IMR-90 (cell line): ENCODE data around the gene ANKS3. TPM values are rescaled to one million over a fixed set of nuclear protein-coding genes. Genes with fewer than 3 reads are reported as not detected.

Experiments
- ATAC-seq: fragments of 200-7000 bp; cut with Tn5 transposase; 2 replicates; pipeline ENCODE4 v1.9.1; 2020; ENCODE audit warnings: low read depth, mild to moderate bottlenecking, moderate library complexity
- BruUV-seq: library from RNA; stranded (reverse); fragments of 400-500 nt; replicated peaks from 2 replicates; lab custom pipeline; 2021; lab: Mats Ljungman, UMichigan
- CTCF ChIA-PET: fragments of 300-600 bp; formaldehyde crosslinking; extraction: SDS; loops from one replicate; lab custom pipeline; 2021; ENCODE audit warnings: antibody characterized with exemption; lab: Yijun Ruan, JAX
- POLR2A ChIA-PET: fragments of 300-600 bp; sonication (Branson Sonifier 250); formaldehyde crosslinking; loops from one replicate; lab custom pipeline; 2022; ENCODE audit warnings: antibody characterized with exemption; ENCODE audit not compliant: unreplicated experiment; lab: Charles Lee
- DNase-seq: peaks from one replicate; pipeline ENCODE4 v3.0.0; 2013
- H2AFZ ChIP-seq: replicated peaks from 2 replicates; pipeline ENCODE3; 2013; ENCODE audit warnings: low read length, mild to moderate bottlenecking; ENCODE audit not compliant: poor library complexity
- H2AK5ac ChIP-seq: 2 replicates; pipeline ENCODE4 v1.6.1; 2013; ENCODE audit warnings: low read depth, low read length, inconsistent platforms
- H2AK9ac ChIP-seq: replicated peaks from 2 replicates; pipeline ENCODE3; 2013; ENCODE audit warnings: mild to moderate bottlenecking, low read depth, low read length, moderate library complexity; ENCODE audit not compliant: poor library complexity
- H2BK120ac ChIP-seq: 2 replicates; pipeline ENCODE4 v1.6.1; 2013; ENCODE audit warnings: low read depth, low read length, inconsistent platforms
- H2BK15ac ChIP-seq: 3 replicates; pipeline ENCODE4 v1.6.1; 2013; ENCODE audit warnings: low read depth, low read length, inconsistent platforms
- H2BK20ac ChIP-seq: 2 replicates; pipeline ENCODE4 v1.6.1; 2013; ENCODE audit warnings: low read depth, mild to moderate bottlenecking, inconsistent platforms, low read length, moderate library complexity
- H2BK5ac ChIP-seq: 2 replicates; pipeline ENCODE4 v1.6.1; 2013; ENCODE audit warnings: mild to moderate bottlenecking, low read depth, low read length, inconsistent platforms; ENCODE audit not compliant: poor library complexity, severe bottlenecking
- H3K14ac ChIP-seq: replicated peaks from 2 replicates; pipeline ENCODE4 v1.6.1; 2013; ENCODE audit warnings: low read depth, low read length, inconsistent platforms
- H3K18ac ChIP-seq: 2 replicates; pipeline ENCODE4 v1.6.1; 2013; ENCODE audit warnings: low read depth, low read length, control low read depth
- H3K23ac ChIP-seq: 2 replicates; pipeline ENCODE4 v1.6.1; 2013; ENCODE audit warnings: low read depth, low read length, inconsistent platforms
- H3K27ac ChIP-seq: 2 replicates; pipeline ENCODE4 v1.5.1; 2013; ENCODE audit warnings: mild to moderate bottlenecking, control low read depth, low read length; ENCODE audit not compliant: insufficient read depth
- H3K27me3 ChIP-seq: 2 replicates; pipeline ENCODE4 v1.6.1; 2013; ENCODE audit warnings: low read length; ENCODE audit not compliant: control insufficient read depth, insufficient read depth
- H3K36me3 ChIP-seq: 2 replicates; pipeline ENCODE4 v1.6.1; 2013; ENCODE audit warnings: low read length, mixed read lengths; ENCODE audit not compliant: control insufficient read depth, insufficient read depth
- H3K4ac ChIP-seq: 2 replicates; pipeline ENCODE4 v1.6.1; 2013; ENCODE audit warnings: low read depth, low read length, inconsistent platforms
- H3K4me1 ChIP-seq: 2 replicates; pipeline ENCODE4 v1.6.1; 2013; ENCODE audit warnings: low read length, mixed read lengths; ENCODE audit not compliant: control insufficient read depth, insufficient read depth
- H3K4me2 ChIP-seq: 2 replicates; pipeline ENCODE4 v1.6.1; 2013; ENCODE audit warnings: low read depth, mild to moderate bottlenecking, control low read depth, low read length, moderate library complexity
- H3K4me3 ChIP-seq: 2 replicates; pipeline ENCODE4 v1.5.1; 2013; ENCODE audit warnings: low read depth, mild to moderate bottlenecking, control low read depth, low read length, moderate library complexity; ENCODE audit not compliant: insufficient read depth
- H3K56ac ChIP-seq: 2 replicates; pipeline ENCODE4 v1.6.1; 2013; ENCODE audit warnings: low read length, inconsistent platforms; ENCODE audit not compliant: insufficient read depth; ENCODE audit errors: extremely low read depth
- H3K79me1 ChIP-seq, 2 experiments: 2 replicates each; pipeline ENCODE4 v1.6.1; 2013; ENCODE audit warnings: low read length in 2 of 2, inconsistent platforms in 1 of 2, low read depth in 1 of 2
- H3K9ac ChIP-seq: 2 replicates; pipeline ENCODE4 v1.6.1; 2013; ENCODE audit warnings: low read depth, low read length, control low read depth
- H3K9me1 ChIP-seq: 2 replicates; pipeline ENCODE4 v1.6.1; 2013; ENCODE audit warnings: low read length, inconsistent platforms; ENCODE audit not compliant: insufficient read depth
- H3K9me3 ChIP-seq: 2 replicates; pipeline ENCODE4 v1.6.1; 2013; ENCODE audit warnings: low read length; ENCODE audit not compliant: control insufficient read depth, insufficient read depth
- H4K20me1 ChIP-seq: 2 replicates; pipeline ENCODE4 v1.6.1; 2013; ENCODE audit warnings: low read length, inconsistent platforms; ENCODE audit not compliant: insufficient read depth
- H4K5ac ChIP-seq: 2 replicates; pipeline ENCODE4 v1.6.1; 2013; ENCODE audit warnings: mild to moderate bottlenecking, low read depth, low read length, control low read depth
- H4K8ac ChIP-seq, 2 experiments: 2 replicates each; pipeline ENCODE4 v1.6.1; 2013; ENCODE audit warnings: low read depth in 2 of 2, low read length in 2 of 2, control low read depth in 1 of 2, inconsistent platforms in 1 of 2
- H4K91ac ChIP-seq: 2 replicates; pipeline ENCODE4 v1.6.1; 2013; ENCODE audit warnings: low read depth, low read length, inconsistent platforms; ENCODE audit not compliant: insufficient read depth
- BHLHE40 ChIP-seq: fragments of 150-350 bp; IDR thresholded peaks from 2 replicates; pipeline ENCODE4 v1.6.1; 2016; ENCODE audit warnings: mild to moderate bottlenecking, low read depth, low read length
- CEBPB ChIP-seq: IDR thresholded peaks from 2 replicates; pipeline ENCODE4 v1.6.1; 2012; ENCODE audit warnings: low read depth, low read length, improper control_type of control experiment
- CHD1 ChIP-seq: IDR thresholded peaks from 2 replicates; pipeline ENCODE4 v1.6.1; 2012; ENCODE audit warnings: low read depth, low read length, improper control_type of control experiment
- CTCF ChIP-seq: conservative IDR thresholded peaks from 2 replicates; pipeline ENCODE4 v1.5.1; 2012; ENCODE audit warnings: mild to moderate bottlenecking, low read depth, low read length, improper control_type of control experiment
- ELK1 ChIP-seq: fragments of 150-350 bp; IDR thresholded peaks from 2 replicates; pipeline ENCODE4 v1.6.1; 2016; ENCODE audit warnings: low read depth, mild to moderate bottlenecking, low read length, moderate library complexity, borderline replicate concordance
- FOS ChIP-seq: fragments of 150-350 bp; IDR thresholded peaks from 2 replicates; pipeline ENCODE4 v1.6.1; 2016; ENCODE audit warnings: low read depth, low read length
- MAFK ChIP-seq: IDR thresholded peaks from 2 replicates; pipeline ENCODE4 v1.6.1; 2012; ENCODE audit warnings: low read depth, low read length, improper control_type of control experiment
- MAZ ChIP-seq: IDR thresholded peaks from 2 replicates; pipeline ENCODE4 v1.6.1; 2012; ENCODE audit warnings: low read depth, mild to moderate bottlenecking, low read length, improper control_type of control experiment, moderate library complexity, borderline replicate concordance
- MXI1 ChIP-seq: IDR thresholded peaks from 2 replicates; pipeline ENCODE4 v1.6.1; 2012; ENCODE audit warnings: low read depth, mild to moderate bottlenecking, low read length, moderate library complexity, borderline replicate concordance
- NFE2L2 ChIP-seq: fragments of 150-350 bp; IDR thresholded peaks from 2 replicates; pipeline ENCODE4 v1.6.1; 2016; ENCODE audit warnings: low read depth, mild to moderate bottlenecking, low read length
- POLR2A ChIP-seq: IDR thresholded peaks from 2 replicates; pipeline ENCODE4 v1.6.1; 2012; ENCODE audit warnings: mild to moderate bottlenecking, low read depth, low read length
- RAD21 ChIP-seq: IDR thresholded peaks from 2 replicates; pipeline ENCODE4 v1.6.1; 2012; ENCODE audit warnings: low read length, improper control_type of control experiment
- RCOR1 ChIP-seq: IDR thresholded peaks from 2 replicates; pipeline ENCODE4 v1.6.1; 2012; ENCODE audit warnings: mild to moderate bottlenecking, low read length, improper control_type of control experiment; ENCODE audit not compliant: insufficient replicate concordance
- RFX5 ChIP-seq: IDR thresholded peaks from 2 replicates; pipeline ENCODE4 v1.8.0; 2012; ENCODE audit warnings: low read depth, mild to moderate bottlenecking, low read length, moderate library complexity
- USF2 ChIP-seq: fragments of 150-350 bp; IDR thresholded peaks from 2 replicates; pipeline ENCODE4 v1.6.1; 2017; ENCODE audit warnings: mild to moderate bottlenecking, antibody characterized with exemption, low read length, low read depth
- WGBS, 2 experiments: methylation state at CpG; one replicate each; pipeline versions ENCODE4 v1.1.5 to v1.1.7; 2013; ENCODE audit warnings: missing lambda C conversion rate in 2 of 2; ENCODE audit not compliant: insufficient read length in 1 of 2; ENCODE audit errors: extremely low coverage in 2 of 2; 5-methylcytosine and 5-hydroxymethylcytosine counted together
- dilution Hi-C: fragments of 300-500 bp; cut with HindIII; formaldehyde crosslinking; loops from one replicate; pipeline ENCODE4 v1.14.3; 2018; ENCODE audit warnings: low sequenced_read_pairs; ENCODE audit not compliant: unreplicated experiment
- in situ Hi-C: fragments of 300-500 bp; cut with MboI; formaldehyde crosslinking; loops from 3 replicates; pipeline ENCODE4 v1.14.3; 2019; ENCODE audit warnings: low sequenced_read_pairs, inconsistent platforms, mixed read lengths
- intact Hi-C: fragments of 100-400 bp; cut with micrococcal nuclease; formaldehyde crosslinking; loops from 2 replicates; pipeline ENCODE4 v1.10.0; 2022
- polyA plus RNA-seq, 3 experiments: library from polyadenylated mRNA; depleted of rRNA; stranded (reverse); fragments of >200 nt; gene quantifications; 2 replicates each; pipeline ENCODE4 v1.2.3, GENCODE V29; 2012; ENCODE audit warnings: low replicate concordance in 1 of 3
- total RNA-seq: library from RNA; depleted of rRNA; stranded (reverse); fragments of >200 nt; gene quantifications from 2 replicates; pipeline ENCODE4 v1.2.3, GENCODE V29; 2012

ANKS3 gene
- total and polyA plus RNA-seq, 2 of the 4 experiments (the other 2 are of a cell fraction) = 24.4 to 25.0 TPM

- no TSS peak for BruUV-seq
- Histone ChIP-seq H3K4ac (no peak overlapping the region), H3K79me1 (peaks cover 18 to 27% of the 10 kb centered on the region in 2 experiments), H3K27me3 (no peaks in the 10 kb centered on the region), H3K9me1 (no peaks in the 10 kb centered on the region), H3K9ac (no peak overlapping the region), H2AFZ (no peak overlapping the region), H3K56ac (no peak overlapping the region), H3K9me3 (no peaks in the 10 kb centered on the region), H4K5ac (no peak overlapping the region), H2AK5ac (no peak overlapping the region), H2AK9ac (no peak overlapping the region), H4K8ac (no peak overlapping the region), H3K4me3 (no peak overlapping the region), H2BK15ac (no peak overlapping the region), H3K36me3 (peaks cover 57% of the 10 kb centered on the region), H3K23ac (no peak overlapping the region), H2BK20ac (no peak overlapping the region), H2BK120ac (no peak overlapping the region), H3K4me1 (peaks cover 6% of the 10 kb centered on the region; the same call in 1 of the 2 replicates), H4K20me1 (no peaks in the 10 kb centered on the region; the same call in 1 of the 2 replicates), H2BK5ac (no peak overlapping the region), H3K14ac (no peak overlapping the region), H3K18ac (no peak overlapping the region), H4K91ac (no peak overlapping the region), H3K27ac (no peak overlapping the region), H3K4me2 (no peak overlapping the region)
- WGBS, 2 experiments = 100% methylated on average over 1 of the region's 9 CpGs; no CpG with 5 or more reads in 1 of the 2 experiments
- dilution Hi-C loops = no loop called here
- ChIA-PET CTCF (no interaction called here), POLR2A (no interaction called here)
- in situ Hi-C loops = loop anchor here (10.0 kb wide), 1 partner anchor 193 kb away; the partner anchor contains the start of gene SEC14L5
- intact Hi-C loops = no loop called here
- ATAC-seq (no peak), DNase-seq (no peak)
- TF ChIP-seq MXI1 = no peak
- no peak for TF ChIP-seq MAZ
- no peak for TF ChIP-seq NFE2L2
- TF ChIP-seq CTCF = no peak
- no peak for TF ChIP-seq CEBPB
- TF ChIP-seq ELK1 = no peak
- no peak for TF ChIP-seq POLR2A
- no peak for TF ChIP-seq MAFK
- no peak for TF ChIP-seq BHLHE40
- no peak for TF ChIP-seq CHD1
- no peak for TF ChIP-seq FOS
- TF ChIP-seq RFX5 = no peak
- no peak for TF ChIP-seq RCOR1
- TF ChIP-seq USF2 = no peak
- no peak for TF ChIP-seq RAD21
Observed at GRCh38 chr16:4762205-4762604, 28.1 kb upstream of the ANKS3 start.
